Lower lobe of right lung (tissue), 2 donors: ENCODE results near the gene RAPGEF5. TPM values are rescaled to one million over a fixed set of nuclear protein-coding genes. Genes with fewer than 3 reads are reported as not detected.
A peak's percentile ranks its signal among the peaks of the same experiment; 100 is the strongest.

Experiments used
- ATAC-seq, 2 donors: fragments of 200-7000 bp; cut with Tn5 transposase; one replicate each; pipeline ENCODE4 v1.9.1; 2020 to 2022; ENCODE audit warnings: mild to moderate bottlenecking in 2 of 2, moderate library complexity in 2 of 2
- DNase-seq: peaks from one replicate; pipeline ENCODE4 v3.0.0-alpha.2; 2020
- H3K27ac ChIP-seq: fragments of 200-600 bp; one replicate; pipeline ENCODE4 v1.8.0; 2022
- H3K27me3 ChIP-seq: fragments of 200-600 bp; one replicate; pipeline ENCODE4 v1.8.0; 2022; ENCODE audit warnings: low read depth
- H3K36me3 ChIP-seq: fragments of 200-600 bp; one replicate; pipeline ENCODE4 v1.8.0; 2022; ENCODE audit warnings: mild to moderate bottlenecking
- H3K4me1 ChIP-seq: fragments of 200-600 bp; one replicate; pipeline ENCODE4 v1.8.0; 2022
- H3K4me3 ChIP-seq: fragments of 200-600 bp; one replicate; pipeline ENCODE4 v1.8.0; 2022; ENCODE audit warnings: mild to moderate bottlenecking
- H3K9me3 ChIP-seq: fragments of 200-600 bp; one replicate; pipeline ENCODE4 v1.8.0; 2022
- CTCF ChIP-seq: fragments of 200-600 bp; IDR thresholded peaks from one replicate; pipeline ENCODE4 v1.8.0; 2022; ENCODE audit warnings: antibody characterized with exemption, mild to moderate bottlenecking
- intact Hi-C: fragments of 100-400 bp; cut with DNase I; formaldehyde crosslinking; loops from one replicate; pipeline ENCODE4 v1.11.0; 2022
- total RNA-seq: library from RNA; stranded (reverse); fragmentation: NEBNext Ultra II Directional; extraction: Animal tissue kit (Norgen Biotek cat#: 25700); gene quantifications from one replicate; pipeline ENCODE4 v1.2.1, GENCODE V29; 2021
- donor health status: DM: no; HTN: yes; CAD: no; lungs with severe emphysema.

RAPGEF5 gene
- total RNA-seq, 1 donor from 2014 or later, result 85.1 TPM

DNA sequence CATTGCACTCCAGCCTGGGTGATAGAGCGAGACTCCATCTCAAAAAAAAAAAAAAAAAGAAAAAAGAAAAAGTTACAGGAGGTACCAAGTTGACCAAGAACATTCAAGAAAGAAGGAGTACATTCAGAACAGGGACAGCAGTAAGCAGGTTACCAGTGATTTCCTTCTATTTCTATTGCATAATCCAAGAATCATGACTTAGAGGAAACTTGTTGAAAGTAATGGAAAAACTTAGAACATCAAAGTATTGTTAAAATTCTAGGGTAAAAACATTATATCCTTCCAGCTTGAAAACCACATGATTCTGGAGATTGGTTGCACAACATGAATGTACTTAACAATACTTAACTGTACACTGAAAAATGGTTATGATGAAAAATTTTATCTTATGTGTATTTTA, 25.2 kb downstream of the RAPGEF5 start:
- intact Hi-C loops, result no loop called here
- no peaks in the 10 kb centered on the region for H3K9me3 ChIP-seq
- peak overlapping the region; percentile 5 for H3K27ac ChIP-seq
- no peaks in the 10 kb centered on the region for H3K27me3 ChIP-seq
- DNase-seq (no peak), ATAC-seq (peak in 1 of 2 donors; percentile 65)
- TF ChIP-seq CTCF, result no peak
- H3K4me3 ChIP-seq, result no peak overlapping the region
- no peaks in the 10 kb centered on the region for H3K4me1 ChIP-seq
- H3K36me3 ChIP-seq, result no peaks in the 10 kb centered on the region

DNA sequence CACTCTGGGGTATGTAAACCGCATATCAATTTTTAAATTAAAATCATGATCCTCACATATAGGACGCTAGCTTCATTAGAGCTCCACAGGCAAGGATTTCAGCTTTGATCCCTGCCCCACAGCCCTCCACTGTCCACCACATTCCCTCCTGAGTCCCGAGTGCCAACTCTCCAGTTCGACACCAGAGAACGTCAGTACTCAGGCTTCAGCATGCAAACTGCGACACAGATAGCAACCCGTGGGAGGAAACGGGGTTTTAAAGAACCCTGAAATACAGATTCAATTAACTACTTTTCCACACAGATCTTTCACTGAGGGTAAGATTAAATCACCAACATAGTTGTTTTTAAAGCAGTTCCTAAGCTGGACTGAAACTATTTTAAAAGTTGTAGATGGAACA, 26.1 kb downstream of the RAPGEF5 start:
- ATAC-seq (no peak), DNase-seq (no peak)
- Histone ChIP-seq H3K4me1 (no peaks in the 10 kb centered on the region), H3K9me3 (no peaks in the 10 kb centered on the region), H3K4me3 (no peak overlapping the region), H3K27ac (peak overlapping the region; percentile 5), H3K27me3 (no peaks in the 10 kb centered on the region), H3K36me3 (no peaks in the 10 kb centered on the region)
- no peak for TF ChIP-seq CTCF
- intact Hi-C loops, result no loop called here

DNA sequence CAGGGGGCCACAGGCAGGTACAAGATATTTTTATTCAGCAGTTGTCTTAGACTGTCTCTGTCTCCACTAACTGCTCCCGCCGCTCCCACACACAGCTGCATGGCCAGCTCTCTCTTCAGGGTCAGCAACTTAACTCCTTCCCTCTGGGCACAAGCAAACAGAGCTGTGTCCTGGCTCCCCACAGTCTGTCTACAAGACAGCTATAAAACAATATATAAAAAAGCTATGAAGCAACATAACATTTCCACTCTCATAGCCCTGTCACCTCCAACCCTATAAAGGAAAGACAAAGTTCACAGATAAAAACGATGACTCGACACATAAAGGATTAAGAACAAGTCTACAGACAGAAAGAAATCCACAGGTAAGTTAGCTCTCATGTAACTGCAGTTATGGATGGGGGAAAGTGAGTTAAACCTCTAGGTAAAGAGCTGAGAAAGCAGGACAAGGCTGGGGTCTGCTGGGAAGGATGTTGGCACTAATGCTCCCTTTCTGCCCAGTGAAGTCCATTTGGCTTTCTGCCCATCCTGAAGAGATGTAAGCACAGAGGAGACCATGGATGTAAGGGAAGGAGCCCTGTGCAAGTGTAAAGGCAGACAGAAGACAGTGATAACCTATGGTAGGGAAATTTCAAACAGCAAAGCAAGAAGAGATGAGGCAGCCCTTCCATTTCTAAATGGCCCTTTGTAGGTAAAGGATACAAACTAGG, 27.0 kb downstream of the RAPGEF5 start:
- Histone ChIP-seq H3K27ac (no peak overlapping the region), H3K9me3 (no peaks in the 10 kb centered on the region), H3K36me3 (no peaks in the 10 kb centered on the region), H3K4me1 (no peaks in the 10 kb centered on the region), H3K4me3 (no peak overlapping the region), H3K27me3 (no peaks in the 10 kb centered on the region)
- TF ChIP-seq CTCF, result no peak
- DNase-seq, result no peak
- ATAC-seq, result no peak
- intact Hi-C loops, result no loop called here

GRCh38 chr7:22326181-22326580, 30.8 kb downstream of the RAPGEF5 start:
- Histone ChIP-seq H3K27ac (no peak overlapping the region), H3K4me1 (no peaks in the 10 kb centered on the region), H3K36me3 (no peaks in the 10 kb centered on the region), H3K4me3 (no peak overlapping the region), H3K9me3 (no peaks in the 10 kb centered on the region), H3K27me3 (no peaks in the 10 kb centered on the region)
- DNase-seq (no peak), ATAC-seq (no peak)
- intact Hi-C loops, result no loop called here
- no peak for TF ChIP-seq CTCF

DNA sequence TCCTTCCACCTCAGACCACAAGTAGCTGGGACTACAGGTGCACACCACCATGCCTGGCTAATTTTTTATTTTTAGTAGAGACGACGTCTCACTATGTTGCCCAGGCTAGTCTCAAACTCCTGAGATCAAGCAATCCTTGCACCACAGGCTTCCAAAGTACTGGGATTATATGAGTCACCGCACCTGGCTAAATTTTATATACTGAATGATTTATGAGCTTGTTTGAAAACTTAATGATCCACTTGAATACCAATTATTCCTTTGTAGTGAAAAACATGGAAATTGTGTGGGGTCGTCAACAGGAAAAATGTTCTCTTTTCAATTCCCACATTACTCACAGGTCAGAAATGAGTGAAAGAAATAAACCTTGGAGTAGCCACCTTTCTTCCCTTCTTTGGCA, 31.3 kb downstream of the RAPGEF5 start:
- Histone ChIP-seq H3K4me1 (no peaks in the 10 kb centered on the region), H3K27me3 (no peaks in the 10 kb centered on the region), H3K36me3 (no peaks in the 10 kb centered on the region), H3K4me3 (no peak overlapping the region), H3K9me3 (no peaks in the 10 kb centered on the region), H3K27ac (no peak overlapping the region)
- no peak for DNase-seq
- intact Hi-C loops, result no loop called here
- ATAC-seq, result no peak
- TF ChIP-seq CTCF, result no peak
